HG03139 (cell line): ENCODE results near the gene MARCHF3.
A peak's percentile ranks its signal among the peaks of the same experiment; 100 is the strongest.
"Not testable (repeated sequence)": the region's sequence is repeated elsewhere in the genome, so short reads cannot be mapped to it uniquely, and the experiment has no call there.

ENCODE experiments used
- ATAC-seq: cut with Tn5 transposase; IDR thresholded peaks from one replicate; pipeline ENCODE4 v1.9.1; 2021; ENCODE audit not compliant: unreplicated experiment

Gene MARCHF3, protein sequence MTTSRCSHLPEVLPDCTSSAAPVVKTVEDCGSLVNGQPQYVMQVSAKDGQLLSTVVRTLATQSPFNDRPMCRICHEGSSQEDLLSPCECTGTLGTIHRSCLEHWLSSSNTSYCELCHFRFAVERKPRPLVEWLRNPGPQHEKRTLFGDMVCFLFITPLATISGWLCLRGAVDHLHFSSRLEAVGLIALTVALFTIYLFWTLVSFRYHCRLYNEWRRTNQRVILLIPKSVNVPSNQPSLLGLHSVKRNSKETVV

DNA sequence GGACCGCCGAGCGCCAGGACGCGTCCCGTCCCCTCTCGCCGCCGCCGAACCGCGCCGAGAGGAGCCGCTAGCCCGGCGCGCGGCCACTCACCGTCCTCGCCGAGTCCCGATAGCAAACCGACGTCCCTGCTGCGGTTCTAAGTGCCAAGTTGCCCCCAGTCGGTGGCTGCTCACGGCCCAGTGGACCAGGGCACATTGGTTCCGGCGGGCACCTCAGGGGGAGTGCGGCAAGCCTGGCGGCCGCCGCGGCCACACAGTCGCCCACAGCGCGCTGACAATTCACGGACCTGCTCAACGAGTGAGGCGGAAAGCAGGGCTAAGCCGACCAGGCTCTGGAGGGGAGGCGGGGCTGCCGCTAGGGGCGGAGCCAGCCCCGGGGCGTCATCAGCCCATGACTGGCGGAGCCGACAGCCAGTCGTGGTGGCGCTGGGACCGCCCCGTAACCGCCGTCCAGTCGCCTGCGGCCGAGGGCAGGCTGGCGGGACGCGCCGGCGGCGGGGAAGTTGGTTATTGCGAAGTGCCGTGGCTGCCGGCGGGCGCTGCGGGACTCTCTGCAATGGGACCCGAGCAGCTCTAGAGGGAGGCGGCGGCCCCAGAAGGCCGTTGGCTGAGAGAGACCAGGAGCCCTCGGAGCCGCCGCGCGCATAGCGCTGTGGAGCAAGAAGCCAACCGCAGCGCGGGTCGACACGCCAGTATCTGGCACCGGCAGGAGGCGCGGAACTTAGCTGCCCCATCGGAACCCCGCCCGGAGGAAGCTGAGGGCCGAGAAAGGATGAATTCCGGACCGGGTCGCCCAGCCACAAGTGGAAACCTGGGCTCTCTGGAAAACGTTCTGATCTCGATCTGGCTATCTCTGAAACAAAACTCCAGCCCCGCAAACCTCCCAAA lies at the start of gene MARCHF3:
TSS of gene MARCHF3 (minus strand) at position 300 of the 888 bp plus-strand sequence. CDS start 112,387 bp downstream, outside the sequence.
- peak; percentile 93 for ATAC-seq

DNA sequence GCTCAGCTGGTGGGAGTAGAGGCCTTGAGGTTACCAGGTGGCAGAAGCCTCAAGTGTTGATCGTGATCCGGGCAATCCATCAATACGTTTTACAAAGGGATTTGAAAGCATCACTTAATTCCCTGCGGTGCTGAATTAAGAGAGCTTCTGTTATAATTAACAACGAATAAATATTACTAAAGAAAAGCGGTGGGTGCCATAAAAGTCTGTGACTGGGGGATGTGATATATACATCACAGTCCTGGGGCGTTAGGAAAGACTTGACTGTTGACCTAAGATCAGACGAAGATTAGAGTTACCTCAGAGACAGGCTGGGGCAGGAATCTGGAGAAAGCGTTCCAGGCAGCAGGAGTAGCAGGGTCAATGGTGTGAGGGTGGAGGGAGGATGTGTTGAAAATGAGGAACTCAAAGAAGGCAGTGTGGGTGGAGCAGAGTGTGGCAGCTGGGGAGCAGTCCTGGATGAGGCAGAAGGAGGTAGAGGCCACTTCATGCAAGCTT lies 49.7 kb upstream of the MARCHF3 start:
- ATAC-seq, result no peak

DNA sequence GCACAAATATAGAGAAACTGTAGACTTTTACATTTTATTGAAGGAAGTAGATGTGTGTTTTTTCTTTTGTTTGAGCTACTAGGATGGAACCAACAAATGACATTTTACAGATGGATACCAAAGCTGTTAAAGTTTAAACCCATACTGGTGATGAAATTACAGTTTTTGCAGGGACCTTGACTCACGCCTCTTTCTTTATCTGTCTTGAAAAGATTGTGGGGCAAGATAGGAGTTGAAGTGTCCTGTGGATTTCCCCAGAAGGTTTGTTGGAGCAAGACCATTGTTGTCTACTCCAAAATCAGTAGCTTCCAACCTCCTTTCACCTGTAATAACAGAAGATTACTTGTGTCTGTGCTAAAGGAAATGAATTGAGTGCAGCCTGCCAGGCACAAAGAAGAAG lies 47.0 kb upstream of the MARCHF3 start:
- no peak for ATAC-seq

DNA sequence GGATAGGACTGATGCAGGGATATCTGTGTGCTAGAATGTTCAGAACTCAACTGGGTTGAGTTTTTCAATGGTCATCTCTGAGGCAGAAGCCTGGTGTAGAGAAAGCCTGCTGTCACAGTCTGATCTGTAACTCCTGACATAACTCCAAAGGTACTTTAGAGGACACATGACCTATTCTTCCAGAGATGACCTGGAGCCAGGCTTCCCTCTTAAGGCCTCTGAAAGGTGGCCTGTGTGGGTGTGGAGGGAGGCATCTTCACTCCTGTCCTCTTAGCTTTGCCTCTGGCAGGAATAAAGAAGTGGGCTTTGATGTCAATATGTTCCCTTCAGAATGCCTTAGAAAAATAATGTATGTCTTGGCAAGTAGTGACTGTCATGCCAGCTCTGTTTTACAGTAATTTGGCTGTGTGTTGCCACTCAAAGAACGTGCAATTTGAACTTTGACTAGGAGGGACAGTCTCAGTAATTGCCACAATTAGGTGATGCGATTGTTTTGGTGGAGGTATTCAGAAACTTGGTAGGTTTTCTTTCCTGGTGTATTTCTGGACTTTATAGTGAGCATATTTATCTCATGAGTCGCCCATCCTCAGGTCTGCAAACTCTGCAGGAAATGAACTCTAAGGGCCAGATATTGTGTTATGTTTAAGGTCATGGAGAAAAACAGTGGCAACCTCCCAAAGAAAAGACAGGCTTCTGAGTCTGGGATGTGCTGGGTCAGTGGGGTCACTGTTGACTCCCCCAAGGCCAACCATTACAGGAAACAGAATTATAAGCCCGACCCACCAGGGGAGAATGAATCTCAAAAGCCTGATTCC lies 46.2 kb upstream of the MARCHF3 start:
- no peak for ATAC-seq

DNA sequence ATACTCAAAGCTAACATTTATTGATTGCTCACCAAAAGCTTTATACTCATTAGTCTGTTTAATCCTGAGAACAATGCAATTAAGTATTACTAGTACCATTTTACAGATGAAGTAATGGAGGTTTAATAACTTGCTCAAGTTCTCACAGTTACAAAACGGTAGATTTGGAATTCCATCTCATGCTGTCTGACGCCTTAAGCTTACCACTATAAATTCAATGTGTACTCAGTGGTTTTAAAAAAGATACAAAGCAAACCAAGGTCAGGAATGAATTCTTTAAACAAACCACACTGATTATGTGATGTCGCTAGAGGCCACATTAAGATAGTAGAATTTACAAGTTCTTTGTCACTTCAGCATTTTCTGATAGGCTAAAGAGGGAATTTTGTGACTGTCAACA lies 44.1 kb upstream of the MARCHF3 start:
- ATAC-seq, result no peak

DNA sequence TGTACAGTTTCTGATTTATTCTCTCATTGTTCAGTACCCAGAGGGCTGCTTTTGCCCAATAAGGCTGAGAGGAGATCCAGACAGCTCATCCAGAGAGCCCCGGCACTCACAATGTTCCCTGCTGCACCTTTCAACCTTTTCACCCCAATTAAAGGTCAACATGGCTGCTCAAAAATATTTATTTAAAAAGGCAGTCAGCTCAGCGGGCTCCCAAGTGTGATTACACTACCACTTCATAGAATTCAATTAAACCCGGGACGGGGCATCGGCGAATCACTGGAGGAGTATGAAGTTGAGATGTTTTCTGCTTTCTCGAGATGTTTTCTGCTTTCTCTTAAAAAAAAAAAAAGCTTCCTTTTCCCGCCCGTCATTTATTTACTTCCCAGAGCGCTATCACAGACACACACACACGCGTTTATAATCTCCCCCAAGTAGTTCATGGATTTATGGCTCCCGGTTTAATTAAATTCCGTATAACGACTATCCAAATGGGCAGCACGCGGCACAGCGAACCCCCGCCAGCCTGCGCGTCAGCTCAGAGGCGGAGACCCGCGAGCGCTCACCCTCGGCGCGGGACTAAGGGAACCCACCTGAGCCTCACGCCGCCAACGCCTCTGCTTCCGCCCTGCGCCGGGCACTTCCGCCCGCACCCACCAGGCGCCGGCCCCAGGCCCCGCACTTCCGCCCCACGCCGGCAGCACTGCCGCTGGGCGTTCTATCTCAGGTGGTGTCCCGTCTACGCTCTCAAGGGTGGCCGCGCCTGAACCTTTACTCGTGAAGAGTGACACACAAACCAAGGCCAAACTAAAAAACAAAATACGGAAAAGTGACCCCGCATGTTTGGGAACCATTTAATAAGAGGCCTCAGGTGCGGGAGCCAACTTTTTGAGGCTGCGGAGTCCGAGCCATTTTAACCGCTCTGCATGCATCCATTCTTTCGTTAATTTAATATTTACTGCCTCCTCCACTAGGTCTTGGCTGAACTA lies 42.8 kb upstream of the MARCHF3 start, which contains the start of gene C5orf63:
TSS of gene C5orf63 (minus strand) at position 642 of the 986 bp plus-strand sequence. CDS start 14,507 bp downstream, outside the sequence.
- peak; percentile 98 for ATAC-seq

DNA sequence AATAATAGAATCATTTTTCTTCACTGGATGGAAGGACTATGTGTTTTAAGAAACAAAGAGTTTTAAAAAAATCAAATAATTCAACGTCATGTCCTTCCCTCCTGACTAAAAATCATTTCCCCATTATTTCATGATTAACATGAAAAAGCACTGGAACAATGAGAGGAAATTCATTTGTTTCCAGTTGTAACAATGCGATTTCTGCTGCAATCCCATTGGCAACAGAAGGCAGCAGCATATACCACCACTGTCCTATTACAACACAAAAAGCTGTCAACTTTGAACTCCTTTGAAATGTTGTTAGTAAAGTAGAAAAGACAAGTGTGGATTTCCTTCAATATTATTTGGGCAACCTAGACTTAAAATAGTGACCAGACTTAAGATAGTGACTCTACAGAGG lies 39.9 kb upstream of the MARCHF3 start:
- ATAC-seq, result no peak

DNA sequence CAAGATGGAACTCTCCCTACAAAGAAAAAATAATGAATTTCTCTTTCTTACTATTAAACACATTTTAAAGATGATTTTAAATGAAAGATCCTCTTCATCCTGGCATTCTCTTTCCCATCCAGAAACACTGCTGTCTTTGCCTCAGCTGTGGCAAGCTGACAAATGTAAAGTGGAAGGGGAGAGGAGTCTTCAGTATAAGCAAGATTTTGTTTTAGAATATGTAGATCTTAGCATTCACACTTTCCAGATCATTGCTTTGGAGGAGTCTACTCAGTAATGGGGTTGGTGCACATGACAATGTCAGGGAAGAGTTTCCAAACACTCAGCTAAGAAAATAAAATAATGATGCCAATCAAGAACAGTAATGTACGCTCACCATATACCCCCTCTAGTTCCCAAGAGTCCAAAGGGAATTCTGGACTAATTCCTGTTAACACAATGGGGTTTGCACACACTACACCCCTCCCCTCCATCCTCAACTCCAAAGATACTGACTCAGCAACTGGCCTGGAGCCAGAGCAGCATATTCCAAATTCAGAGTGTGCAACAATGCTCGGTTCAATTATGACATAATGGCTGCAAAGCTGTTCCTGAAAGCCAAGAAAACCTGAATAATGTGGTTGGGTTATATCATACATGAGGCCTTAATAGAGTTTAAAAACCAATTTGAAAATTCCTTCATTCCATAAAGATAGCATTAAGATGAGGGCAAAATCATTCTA lies 38.3 kb upstream of the MARCHF3 start:
- no peak for ATAC-seq

DNA sequence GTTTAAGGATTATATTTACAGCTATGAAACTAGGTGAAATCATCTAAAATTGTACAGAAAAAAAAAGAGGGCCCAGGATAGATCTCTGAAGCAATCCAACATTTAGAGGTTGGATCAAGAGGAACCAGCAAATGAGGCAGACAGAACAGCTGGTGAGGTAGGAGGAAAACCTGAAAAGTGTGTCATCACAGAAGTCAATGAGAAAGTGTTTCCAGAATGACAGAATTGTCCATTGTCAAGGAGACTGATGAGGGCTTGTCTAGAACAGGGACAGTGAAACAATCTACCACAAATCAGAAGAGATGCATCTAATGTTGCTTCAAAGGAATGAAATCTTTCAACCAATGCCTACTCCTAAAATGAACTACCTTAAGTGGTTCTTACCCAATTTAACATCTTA lies 36.4 kb upstream of the MARCHF3 start:
- ATAC-seq, result no peak

DNA sequence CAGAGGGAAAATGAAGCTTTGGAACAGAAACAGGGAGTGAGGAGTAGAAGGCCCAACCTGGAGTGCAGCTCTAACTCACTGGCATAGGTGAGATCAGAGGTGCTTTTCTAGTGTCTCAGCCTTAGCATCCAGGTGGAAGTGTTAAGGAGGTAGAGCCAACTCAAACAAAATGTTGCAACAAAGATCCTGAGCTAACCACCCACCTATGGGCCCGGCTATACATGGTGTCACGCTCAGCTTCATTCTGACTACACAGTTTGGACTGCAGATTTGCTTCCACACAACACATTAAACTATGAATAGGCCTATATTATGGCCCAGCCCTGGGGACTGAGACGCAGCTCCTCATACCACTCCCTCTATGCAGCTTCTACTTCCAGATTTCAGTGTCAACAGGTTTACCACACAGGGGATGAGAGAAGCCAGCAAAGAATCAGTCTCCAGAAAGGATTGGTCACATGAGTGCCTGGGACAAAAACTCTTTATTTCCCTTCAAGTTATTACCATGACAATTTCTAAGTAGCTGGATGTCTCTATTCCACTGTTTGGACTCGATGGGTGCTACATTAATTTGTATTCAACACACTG lies 34.0 kb upstream of the MARCHF3 start:
- ATAC-seq, result no peak

DNA sequence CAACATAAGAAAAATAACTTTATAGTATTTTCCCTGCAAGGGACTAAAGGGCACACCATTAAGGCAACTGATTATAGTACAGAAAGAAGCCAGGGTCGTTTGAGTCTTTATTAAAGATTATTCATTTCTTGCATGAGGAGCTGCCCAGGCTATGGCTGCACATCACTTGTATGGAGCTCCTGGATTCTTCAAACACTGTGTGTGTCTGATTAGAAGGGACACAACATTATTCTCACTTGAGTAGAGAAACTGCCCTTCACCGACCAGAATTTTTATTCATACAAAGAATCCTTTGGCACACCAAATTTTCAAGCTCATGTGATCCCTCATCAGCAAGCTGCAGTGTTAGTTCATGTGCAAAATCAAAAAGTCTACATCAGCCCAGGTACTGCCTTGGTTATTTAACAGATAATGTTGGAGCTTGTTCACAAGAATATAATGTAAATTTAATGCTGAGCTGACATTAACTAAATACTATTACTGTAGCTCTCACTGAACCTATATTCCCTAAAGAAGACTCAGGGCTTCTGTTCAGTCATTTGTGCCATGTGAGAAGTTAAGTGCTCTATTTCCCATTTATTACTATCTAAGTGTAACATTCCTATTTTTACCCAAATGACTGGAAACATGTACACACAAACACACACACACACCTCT lies 33.0 kb upstream of the MARCHF3 start:
- no peak for ATAC-seq

DNA sequence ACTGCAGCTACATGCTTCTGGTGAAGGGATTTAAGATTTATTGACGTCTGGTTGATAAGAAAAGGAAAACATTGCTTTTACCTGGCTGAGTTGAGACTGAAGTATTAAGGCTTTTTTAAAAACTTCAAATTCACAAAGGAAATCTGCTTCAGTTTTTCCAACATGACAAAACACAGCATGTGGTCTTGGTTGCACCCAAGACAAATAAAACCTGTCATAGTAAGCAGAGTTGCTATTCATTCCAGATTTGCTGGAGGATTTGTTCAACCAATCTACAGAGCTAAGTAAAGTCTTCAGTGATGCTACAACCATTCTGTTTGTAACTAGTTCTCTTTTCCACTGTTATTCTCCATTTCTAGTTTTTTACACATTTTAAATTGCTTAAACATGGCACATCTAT lies 31.6 kb upstream of the MARCHF3 start:
- no peak for ATAC-seq

DNA sequence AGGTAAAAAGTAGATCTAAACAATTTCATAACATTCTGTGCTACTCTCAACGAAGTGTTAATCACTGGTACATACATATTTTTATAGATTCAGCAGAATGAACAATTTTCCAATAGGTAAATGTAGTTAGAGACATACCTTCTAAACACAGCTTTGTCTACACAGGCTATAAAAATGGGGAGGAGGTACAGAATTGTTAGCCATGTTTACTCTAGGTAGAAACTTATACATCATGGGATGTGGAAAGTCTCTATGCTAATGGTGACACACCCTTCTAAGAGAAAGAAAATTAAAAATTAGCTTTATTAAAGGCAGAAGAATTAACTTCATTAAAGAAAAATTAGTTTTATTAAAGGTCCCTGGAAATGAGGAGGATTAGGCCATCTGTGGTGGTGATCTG lies 31.2 kb upstream of the MARCHF3 start:
- no peak for ATAC-seq

DNA sequence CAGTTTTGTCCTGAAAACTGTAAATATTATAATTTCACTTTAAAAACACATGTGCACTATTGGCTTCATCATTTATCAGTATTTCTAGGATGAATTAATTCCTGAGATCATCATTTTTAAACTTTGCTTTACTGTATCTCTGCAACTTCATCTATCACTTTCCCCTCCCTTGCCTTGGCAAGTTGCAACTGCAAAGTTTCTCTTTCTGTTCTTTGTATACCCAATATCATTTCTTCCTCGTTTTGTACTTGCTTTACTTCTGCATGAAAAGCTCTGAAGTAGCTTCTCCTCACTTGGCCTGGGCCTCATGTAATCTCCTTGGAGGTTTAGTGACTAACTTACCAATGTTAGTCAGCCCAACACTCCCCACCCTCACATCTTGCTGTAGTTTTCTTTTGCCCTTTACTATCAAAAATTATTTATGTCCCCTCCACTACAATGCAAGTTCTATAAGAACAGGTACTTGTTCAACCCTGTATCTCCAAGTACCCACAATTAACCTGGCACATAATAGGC lies 30.2 kb upstream of the MARCHF3 start:
- no peak for ATAC-seq

DNA sequence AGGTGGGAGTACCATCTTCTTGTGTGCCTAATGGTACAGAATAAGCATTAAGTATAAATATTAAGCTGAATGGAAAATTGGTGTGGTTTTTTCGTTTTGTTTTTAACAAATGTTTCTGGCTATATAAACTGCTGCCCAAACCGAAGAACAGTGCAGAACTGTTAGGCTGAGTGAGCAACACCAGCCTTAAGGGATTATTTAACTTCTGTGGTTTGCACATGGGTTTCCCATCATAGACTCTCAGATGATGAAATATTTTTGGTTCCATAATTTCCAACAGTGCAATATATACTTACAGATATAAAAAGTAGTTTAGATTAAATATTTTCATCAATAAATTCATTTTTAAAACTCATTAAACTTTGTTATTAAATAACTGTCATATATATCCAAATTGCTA lies 26.5 kb upstream of the MARCHF3 start:
- ATAC-seq, result no peak

DNA sequence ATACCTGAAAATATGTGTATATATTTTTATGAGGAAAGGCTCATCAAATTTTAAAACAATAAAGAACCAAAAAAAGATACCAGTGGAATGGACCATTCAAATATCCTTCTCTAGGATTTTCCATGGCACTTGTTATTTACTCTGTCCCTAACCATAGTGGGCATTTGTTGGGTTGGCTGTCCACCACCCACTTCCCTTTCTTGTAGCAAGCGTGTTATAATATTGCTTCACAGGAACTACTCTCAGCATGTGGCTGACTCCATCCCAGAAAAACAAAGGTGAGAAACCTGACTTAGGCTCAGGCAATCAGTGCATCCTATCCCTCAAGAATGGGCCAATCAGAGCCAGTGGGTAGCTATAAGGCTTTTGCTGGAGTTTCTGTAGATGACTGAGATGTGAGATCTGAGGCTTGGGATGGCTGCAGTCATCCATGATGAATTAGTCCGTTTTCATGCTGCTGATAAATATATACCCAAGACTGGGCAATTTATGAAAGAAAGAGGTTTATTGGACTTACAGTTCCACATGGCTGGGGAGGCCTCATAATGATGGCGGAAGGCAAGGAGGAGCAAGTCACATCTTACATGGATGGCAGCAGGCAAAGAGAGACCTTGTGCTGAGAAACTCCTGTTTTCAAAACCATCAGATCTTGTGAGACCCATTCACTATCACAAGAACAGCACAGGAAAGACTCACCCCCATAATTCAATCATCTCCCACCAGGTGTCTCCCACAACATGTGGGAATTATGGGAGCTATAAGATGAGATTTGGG lies 25.7 kb upstream of the MARCHF3 start:
- ATAC-seq, result no peak

DNA sequence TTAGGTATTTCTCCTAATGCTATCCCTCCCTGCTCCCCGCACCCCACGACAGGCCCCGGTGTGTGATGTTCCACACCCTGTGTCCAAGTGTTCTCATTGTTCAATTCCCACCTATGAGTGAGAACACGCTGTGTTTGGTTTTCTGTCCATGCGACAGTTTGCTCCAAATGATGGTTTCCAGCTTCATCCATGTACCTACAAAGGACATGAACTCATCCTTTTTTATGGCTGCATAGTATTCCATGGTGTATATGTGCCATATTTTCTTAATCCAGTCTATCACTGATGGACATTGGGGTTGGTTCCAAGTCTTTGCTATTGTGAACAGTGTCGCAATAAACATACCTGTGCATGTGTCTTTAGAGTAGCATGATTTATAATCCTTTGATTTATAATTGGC lies 23.2 kb upstream of the MARCHF3 start:
- not testable (repeated sequence) for ATAC-seq
